Fibroblast of the aortic adventitia (primary cell): ENCODE measurements around the gene SCIMP. TPM values are rescaled to one million over a fixed set of nuclear protein-coding genes. Genes with fewer than 3 reads are reported as not detected.
"Not testable (repeated sequence)": the region's sequence is repeated elsewhere in the genome, so short reads cannot be mapped to it uniquely, and the experiment has no call there.

ENCODE experiments used
- DNase-seq: peaks from one replicate; pipeline ENCODE4 v3.0.0-alpha.2; 2010; ENCODE audit warnings: low read depth
- H3K4me3 ChIP-seq: 2 replicates; pipeline ENCODE4 v1.5.1; 2011; ENCODE audit warnings: low read depth, mild to moderate bottlenecking, control low read depth, low read length, moderate library complexity
- CTCF ChIP-seq: IDR thresholded peaks from 2 replicates; pipeline ENCODE4 v1.5.1; 2011; ENCODE audit warnings: mild to moderate bottlenecking, low read length, control low read depth, inconsistent platforms; ENCODE audit not compliant: insufficient read depth
- total RNA-seq: library from RNA; depleted of rRNA; stranded (reverse); fragments of >200 nt; gene quantifications from 2 replicates; pipeline ENCODE4 v1.2.3, GENCODE V29; 2012; ENCODE audit warnings: low replicate concordance

Gene SCIMP
- total RNA-seq, 1 donor, result not detected

DNA sequence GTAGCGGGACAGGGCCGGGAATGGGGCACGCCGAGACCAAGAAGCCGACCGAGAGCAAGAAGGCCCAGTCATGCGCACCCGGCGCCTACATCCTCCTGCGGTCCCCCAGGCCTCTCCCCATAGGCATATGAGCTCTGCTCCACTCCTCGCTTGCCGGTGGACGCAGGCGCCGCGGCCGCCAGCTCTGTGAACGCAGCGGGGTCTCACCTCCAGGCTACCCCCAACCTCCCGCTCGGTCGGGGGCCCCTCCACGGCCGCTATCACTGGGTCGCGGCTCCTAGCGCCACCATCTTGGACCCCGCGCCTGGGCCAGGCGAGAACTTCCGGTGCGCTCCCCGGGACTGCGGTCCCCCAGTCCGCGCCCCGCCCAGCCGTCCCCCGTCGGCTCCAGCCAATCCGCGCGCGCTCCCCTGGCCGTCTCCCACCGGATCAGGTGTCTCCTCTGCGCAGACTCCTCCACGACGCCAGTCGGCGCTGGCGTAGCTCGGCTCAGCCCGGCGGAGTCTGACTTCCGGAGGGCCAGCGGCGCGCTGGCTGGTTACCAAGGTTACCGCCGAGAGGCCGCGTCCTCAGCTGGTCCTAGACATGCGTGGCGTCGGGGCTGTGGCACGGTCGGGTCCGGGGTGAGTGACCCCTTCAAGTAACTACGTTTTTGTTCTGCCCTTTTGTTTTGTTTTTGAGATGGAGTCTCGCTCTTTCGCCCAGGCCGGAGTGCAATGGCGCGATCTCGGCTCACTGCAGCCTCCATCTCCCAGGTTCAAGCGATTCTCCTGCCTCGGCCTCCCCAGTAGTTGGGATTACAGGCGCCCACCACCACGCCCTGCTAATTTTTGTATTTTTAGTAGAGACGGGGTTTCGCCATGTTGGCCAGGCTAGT is 42.9 kb downstream of the SCIMP start, which contains the start of gene ZNF594:
Gene ZNF594, minus strand, starts transcription at position 328 of the 877 bp plus-strand sequence. CDS start 7,612 bp downstream, outside the sequence.
- TF ChIP-seq CTCF, result peak; percentile 72
- H3K4me3 ChIP-seq, result peak within 1 kb of the TSS; percentile 82
- DNase-seq, result peak; percentile 93

DNA sequence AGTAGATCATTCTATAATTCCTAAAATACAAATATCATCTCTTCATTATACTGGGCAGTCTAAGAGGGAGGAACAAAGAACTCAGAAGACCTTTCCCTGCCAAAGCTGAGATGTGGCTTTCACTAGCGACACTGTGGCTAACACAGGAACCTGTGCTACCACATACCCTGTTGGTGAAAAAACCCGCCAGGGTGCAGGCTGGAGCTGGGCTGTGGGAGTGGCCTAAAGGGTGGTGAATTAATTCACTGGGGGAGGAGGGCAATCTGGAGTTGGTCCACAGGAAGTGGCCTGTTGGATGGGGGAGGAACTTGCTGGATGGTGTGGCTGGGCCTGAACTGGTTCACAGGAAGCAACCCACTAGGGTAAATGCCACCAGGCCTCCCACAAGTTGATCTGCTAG is 50.4 kb downstream of the SCIMP start:
- DNase-seq, result no peak
- no peak overlapping the region for H3K4me3 ChIP-seq
- TF ChIP-seq CTCF, result no peak

- DNase-seq, result no peak
- H3K4me3 ChIP-seq, result no peak overlapping the region
- TF ChIP-seq CTCF, result no peak
Measured at GRCh38 chr17:5183410-5183793, 51.3 kb downstream of the SCIMP start.

GRCh38 chr17:5182597-5183409 is 51.9 kb downstream of the SCIMP start:
- no peak for DNase-seq
- no peak for TF ChIP-seq CTCF
- H3K4me3 ChIP-seq, result no peak overlapping the region

- H3K4me3 ChIP-seq, result no peak overlapping the region
- no peak for TF ChIP-seq CTCF
- no peak for DNase-seq
Measured at GRCh38 chr17:5181509-5182305, 53.0 kb downstream of the SCIMP start.

DNA sequence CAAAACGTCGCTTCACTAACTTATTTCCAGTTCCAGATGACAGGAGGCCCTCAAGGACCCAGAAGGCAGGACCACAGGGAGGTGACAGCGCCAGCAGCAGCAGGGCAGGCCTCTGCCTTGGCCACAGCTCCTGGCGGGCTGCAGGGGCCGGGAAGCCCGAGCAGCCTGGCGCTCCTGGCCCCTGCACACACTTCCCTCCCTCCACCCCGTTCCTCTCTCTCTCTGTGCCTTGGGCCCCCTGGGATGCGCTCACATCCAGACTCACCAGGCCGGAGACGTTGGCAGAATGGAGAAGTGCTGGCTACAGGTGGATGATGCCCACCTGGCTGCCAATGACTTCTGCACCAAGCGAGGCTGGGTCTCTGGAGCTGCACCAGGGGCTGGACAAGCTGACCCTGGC is 55.7 kb downstream of the SCIMP start:
- no peak for TF ChIP-seq CTCF
- DNase-seq, result no peak
- H3K4me3 ChIP-seq, result no peak overlapping the region

DNA sequence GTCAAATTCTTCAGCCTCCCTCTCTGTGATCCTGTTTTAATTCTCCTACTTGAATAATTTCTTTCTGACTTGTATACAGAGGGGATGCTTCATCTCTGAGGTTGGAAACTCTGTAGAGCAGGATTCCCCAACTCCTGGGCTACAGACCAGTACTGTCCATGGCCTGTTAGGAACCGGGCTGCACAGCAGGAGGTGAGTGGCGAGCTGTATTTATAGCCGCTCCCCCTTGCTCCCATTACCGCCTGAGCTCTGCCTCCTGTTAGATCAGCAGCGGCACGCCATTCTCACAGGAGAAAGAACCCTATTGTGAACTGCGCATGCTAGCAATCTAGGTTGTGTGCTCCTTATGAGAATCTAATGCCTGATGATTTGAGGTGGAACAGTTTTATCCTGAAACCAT is 59.6 kb downstream of the SCIMP start:
- H3K4me3 ChIP-seq, DNase-seq: not testable (repeated sequence)

DNA sequence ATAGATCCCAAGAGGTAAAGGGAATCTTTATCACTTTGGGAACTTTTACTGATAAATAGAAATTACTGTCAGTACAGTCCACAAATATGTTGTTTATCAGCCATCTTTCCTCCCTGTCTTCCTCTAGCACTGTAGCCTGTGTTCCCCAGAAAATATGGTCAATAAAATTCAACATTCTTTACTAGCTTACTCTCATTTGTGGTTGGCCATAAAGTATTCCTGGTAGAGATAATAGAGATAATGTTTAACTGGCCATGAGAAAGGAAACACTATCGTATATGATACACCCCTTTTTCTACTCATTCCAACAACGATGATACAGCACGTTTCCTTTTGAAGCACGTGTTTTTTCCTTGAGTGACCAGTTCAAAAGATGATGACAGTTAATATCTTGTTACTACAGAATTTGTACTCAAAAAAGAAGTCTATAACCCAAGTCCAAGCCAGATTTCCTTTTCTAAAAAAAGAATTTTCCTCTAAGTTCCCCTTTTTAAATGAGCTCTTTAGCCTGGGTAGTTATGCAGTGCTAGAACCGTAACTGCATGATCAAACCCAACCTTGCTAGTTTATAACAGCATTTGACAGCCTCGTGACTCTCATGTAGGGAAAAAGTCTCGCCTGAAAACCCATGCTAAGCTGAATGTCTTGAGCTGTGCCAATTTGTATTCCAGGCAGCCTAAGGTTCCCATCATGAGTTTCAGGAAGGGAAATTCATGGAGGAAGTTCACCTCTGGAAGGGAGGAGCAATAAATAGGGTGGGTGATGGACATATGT is 68.7 kb downstream of the SCIMP start:
- DNase-seq, result peak; percentile 60
- not testable (repeated sequence) for H3K4me3 ChIP-seq
